Naive thymus-derived CD8-positive, alpha-beta T cell (primary cell): Measurements from ENCODE around the gene ARHGAP26. TPM values are rescaled to one million over a fixed set of nuclear protein-coding genes. Genes with fewer than 3 reads are reported as not detected.
"Not testable (repeated sequence)": the region's sequence is repeated elsewhere in the genome, so short reads cannot be mapped to it uniquely, and the experiment has no call there.

ENCODE experiments used
- ATAC-seq, 2 donors: fragments of 150-1000 bp; cut with Tn5 transposase in 1 of 2; sonication (Bioruptor Pico), chemical (Tn5 transposase) in 1 of 2; 1 replicate in 1 of 2; 2 replicates in 1 of 2; pipeline ENCODE4 v1.10.0; 2021; ENCODE audit warnings: mild to moderate bottlenecking in 2 of 2, moderate library complexity in 2 of 2
- POLR2A ChIA-PET: fragments of 350-600 bp; sonication (Branson Sonifier 250); formaldehyde crosslinking; loops from one replicate; lab custom pipeline; 2021; ENCODE audit warnings: antibody characterized with exemption; lab: Charles Lee
- DNase-seq, 10 donors: peaks; one replicate each; pipeline versions ENCODE4 v3.0.0 to v3.0.0-alpha.2; 2020 to 2022
- H3K27ac Mint-ChIP-seq, 10 donors: one replicate each; pipeline ENCODE4 v1.8.0; 2020 to 2022; ENCODE audit warnings: mild to moderate bottlenecking in 10 of 10, mixed read lengths in 10 of 10, moderate library complexity in 4 of 10, inconsistent platforms in 1 of 10
- H3K27me3 Mint-ChIP-seq, 5 donors: one replicate each; pipeline ENCODE4 v1.8.0; 2021 to 2022; ENCODE audit warnings: mixed read lengths in 5 of 5
- H3K36me3 Mint-ChIP-seq, 3 donors: one replicate each; pipeline ENCODE4 v1.8.0; 2020 to 2022; ENCODE audit warnings: mixed read lengths in 3 of 3, mild to moderate bottlenecking in 2 of 3, inconsistent platforms in 1 of 3
- H3K4me1 Mint-ChIP-seq, 4 donors: one replicate each; pipeline ENCODE4 v1.8.0; 2021 to 2022; ENCODE audit warnings: mixed read lengths in 4 of 4
- H3K4me3 Mint-ChIP-seq, 10 donors: one replicate each; pipeline ENCODE4 v1.8.0; 2020 to 2022; ENCODE audit warnings: mild to moderate bottlenecking in 10 of 10, mixed read lengths in 10 of 10, moderate library complexity in 6 of 10, inconsistent platforms in 1 of 10
- H3K9me3 Mint-ChIP-seq, 9 donors: one replicate each; pipeline ENCODE4 v1.8.0; 2020 to 2022; ENCODE audit warnings: mixed read lengths in 9 of 9, mild to moderate bottlenecking in 3 of 9, inconsistent platforms in 1 of 9, moderate library complexity in 1 of 9
- polyA plus RNA-seq, 3 donors: library from polyadenylated mRNA; unstranded; fragments of 300-500 nt; fragmentation: Illumina TruSeq; gene quantifications; one replicate each; pipeline ENCODE4 v1.2.3, GENCODE V29; 2021
- total RNA-seq, 8 experiments: library from RNA in 2 of 8; stranded (reverse) in 2 of 8; gene quantifications; one replicate each; pipeline ENCODE4 v1.2.3 and lab custom pipeline; 2021 to 2026

ARHGAP26 gene
- total and polyA plus RNA-seq, 5 experiments from 2014 or later, result 9.1 to 30.5 (median 15.7) TPM

DNA sequence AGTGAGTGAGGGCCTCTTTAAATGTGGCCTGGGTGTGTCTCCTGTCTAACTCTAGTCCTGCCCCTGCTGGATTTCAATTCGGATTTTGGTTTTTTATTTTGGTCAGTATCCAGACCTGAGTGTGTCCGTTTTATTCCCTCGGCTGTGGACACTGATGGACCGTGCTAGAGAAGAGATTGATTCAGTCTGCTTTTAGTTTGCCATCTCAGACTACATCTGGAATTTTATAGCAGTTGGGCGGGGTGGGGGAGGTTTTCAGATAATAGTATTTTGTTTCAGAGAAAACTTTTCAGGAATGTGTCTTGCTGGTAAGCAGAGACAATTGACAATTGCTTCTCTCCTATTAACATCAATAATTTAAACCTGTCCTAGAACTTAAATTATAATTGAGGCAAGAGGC lies 308.1 kb downstream of the ARHGAP26 start:
- Mint-ChIP-seq H3K9me3 (no peaks in the 10 kb centered on the region), H3K27me3 (no peaks in the 10 kb centered on the region), H3K4me1 (peaks cover 0 to 11% (median 0%) of the 10 kb centered on the region in 4 donors), H3K27ac (peak overlapping the region in 1 of 10 donors; percentile 6), H3K4me3 (no peak overlapping the region), H3K36me3 (peaks cover 7 to 31% (median 8%) of the 10 kb centered on the region in 3 donors)
- ATAC-seq, result no peak
- POLR2A ChIA-PET, result no interaction called here
- no peak for DNase-seq

DNA sequence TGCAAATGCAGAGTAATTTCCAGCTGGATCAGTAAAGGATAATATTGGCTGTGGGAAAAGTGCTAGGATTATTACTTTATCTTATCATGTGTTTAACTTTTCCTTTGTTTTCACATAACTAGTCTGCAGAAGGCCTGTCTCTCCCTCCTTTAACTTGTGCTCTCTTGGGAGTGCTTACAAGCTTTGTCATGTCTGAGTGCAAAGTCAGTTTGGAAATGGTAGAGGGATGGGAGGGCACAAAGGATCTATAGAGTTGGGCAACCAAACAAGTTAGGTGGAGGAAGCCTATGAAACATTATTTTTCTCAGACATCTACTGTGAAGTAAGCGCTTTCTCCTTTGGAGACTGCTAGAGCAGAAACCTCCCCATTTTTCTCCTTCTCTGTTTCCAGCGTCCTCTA lies 308.8 kb downstream of the ARHGAP26 start:
- H3K9me3 Mint-ChIP-seq, result no peaks in the 10 kb centered on the region
- no peak overlapping the region for H3K27ac Mint-ChIP-seq
- POLR2A ChIA-PET, result no interaction called here
- peaks cover 0 to 11% (median 0%) of the 10 kb centered on the region in 4 donors for H3K4me1 Mint-ChIP-seq
- H3K4me3 Mint-ChIP-seq, result no peak overlapping the region
- DNase-seq (no peak), ATAC-seq (no peak)
- H3K36me3 Mint-ChIP-seq, result peaks cover 7 to 38% (median 14%) of the 10 kb centered on the region in 3 donors
- no peaks in the 10 kb centered on the region for H3K27me3 Mint-ChIP-seq

DNA sequence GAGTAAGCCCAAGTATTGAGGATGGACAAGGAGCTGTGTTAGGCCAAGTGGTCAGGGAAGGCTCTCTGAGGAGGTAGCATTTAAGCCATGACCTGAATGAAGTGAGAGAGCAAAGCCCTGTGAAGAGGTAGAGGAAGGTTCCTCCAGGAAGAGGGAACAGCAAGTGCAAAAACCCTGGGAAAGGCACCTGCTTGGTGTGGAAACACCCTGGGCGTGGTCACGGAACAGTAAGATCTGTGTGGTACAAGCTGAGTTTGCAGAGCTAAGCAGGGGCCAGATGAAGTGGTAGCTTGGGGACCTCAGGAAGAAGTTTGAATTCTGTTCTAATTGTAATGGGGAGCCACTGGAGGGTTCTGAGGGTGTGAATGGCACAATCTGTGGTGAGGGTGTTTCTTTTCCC lies 310.2 kb downstream of the ARHGAP26 start:
- H3K4me3 Mint-ChIP-seq, result no peak overlapping the region
- peaks cover 0 to 11% (median 0%) of the 10 kb centered on the region in 4 donors for H3K4me1 Mint-ChIP-seq
- H3K27me3 Mint-ChIP-seq, result no peaks in the 10 kb centered on the region
- H3K9me3 Mint-ChIP-seq, result no peaks in the 10 kb centered on the region
- DNase-seq (no peak), ATAC-seq (no peak)
- no peak overlapping the region for H3K27ac Mint-ChIP-seq
- POLR2A ChIA-PET, result interaction anchor here (0.5 kb wide), 1 partner anchor 16 kb away, joined by 3 read pairs; no protein-coding TSS in a partner anchor
- H3K36me3 Mint-ChIP-seq, result peaks cover 0 to 39% (median 18%) of the 10 kb centered on the region in 3 donors

DNA sequence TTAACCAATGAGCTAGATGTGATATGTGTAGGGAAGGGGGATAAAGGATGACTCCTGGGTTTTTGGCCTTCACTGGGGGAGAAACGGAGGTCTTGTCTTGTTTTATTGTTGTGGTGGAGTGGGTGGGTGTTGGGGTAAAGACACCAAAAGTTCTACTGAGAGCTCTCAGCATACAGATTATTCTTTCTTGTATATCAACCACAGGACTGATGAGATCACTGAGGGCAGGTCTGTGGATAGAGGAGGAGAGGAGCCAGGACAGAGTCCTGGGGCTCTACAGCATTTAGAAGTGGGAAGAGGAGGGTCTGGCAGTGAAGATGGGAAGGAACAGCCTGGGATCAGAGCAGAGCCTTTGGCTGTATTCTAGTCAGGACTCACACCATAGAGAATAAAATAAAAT lies 310.8 kb downstream of the ARHGAP26 start:
- Mint-ChIP-seq H3K27ac (peak overlapping the region in 2 of 10 donors; percentile 3 to 18), H3K27me3 (no peaks in the 10 kb centered on the region), H3K36me3 (peaks cover 0 to 36% (median 18%) of the 10 kb centered on the region in 3 donors), H3K9me3 (no peaks in the 10 kb centered on the region), H3K4me3 (peak overlapping the region in 1 of 10 donors; percentile 25), H3K4me1 (peaks cover 0 to 11% (median 0%) of the 10 kb centered on the region in 4 donors)
- ATAC-seq (no peak), DNase-seq (no peak)
- POLR2A ChIA-PET, result no interaction called here

DNA sequence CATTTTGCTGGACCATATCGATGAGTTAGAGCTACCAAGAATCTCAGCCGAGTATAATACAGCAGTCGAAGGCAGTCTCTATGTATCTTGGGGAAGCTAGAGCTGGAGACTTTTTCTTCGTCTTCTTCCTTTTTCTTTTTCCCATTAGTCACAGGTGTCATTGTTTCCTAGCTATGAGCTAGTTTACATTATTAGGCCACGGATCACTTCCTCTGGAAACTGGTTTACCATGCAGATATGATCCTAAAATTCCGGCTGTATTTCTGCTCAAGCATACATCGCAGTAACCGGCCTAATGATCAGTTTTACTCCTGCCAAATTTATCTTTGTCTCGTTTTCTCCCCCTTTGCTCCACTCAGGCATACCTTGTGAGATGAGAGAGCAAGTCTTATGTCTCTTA lies 312.8 kb downstream of the ARHGAP26 start:
- H3K27me3 Mint-ChIP-seq, result no peaks in the 10 kb centered on the region
- ATAC-seq (no peak), DNase-seq (no peak)
- peaks cover 0 to 39% (median 23%) of the 10 kb centered on the region in 3 donors for H3K36me3 Mint-ChIP-seq
- no peak overlapping the region for H3K4me3 Mint-ChIP-seq
- H3K9me3 Mint-ChIP-seq, result no peaks in the 10 kb centered on the region
- no peak overlapping the region for H3K27ac Mint-ChIP-seq
- H3K4me1 Mint-ChIP-seq, result peaks cover 0 to 11% (median 0%) of the 10 kb centered on the region in 4 donors
- POLR2A ChIA-PET, result no interaction called here

DNA sequence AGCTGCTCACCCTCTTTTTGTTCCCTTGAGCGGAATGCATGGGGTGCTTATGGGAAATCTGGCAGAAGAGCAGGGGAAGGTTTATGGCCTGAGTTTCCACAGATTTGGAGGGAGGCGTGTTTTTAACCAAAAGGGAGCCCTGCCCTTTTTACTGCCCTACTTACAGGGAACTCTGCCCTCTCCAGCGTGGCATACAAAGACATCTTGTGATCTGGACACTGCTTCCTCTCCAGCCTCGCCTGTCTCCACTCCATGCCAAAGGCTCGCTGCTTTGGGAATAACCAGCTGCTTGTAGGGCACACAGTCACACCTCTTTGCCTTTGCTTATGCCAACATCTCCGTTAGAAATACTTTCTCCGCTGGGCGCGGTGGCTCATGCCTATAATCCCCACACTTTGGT lies 314.2 kb downstream of the ARHGAP26 start:
- H3K27me3 Mint-ChIP-seq, result no peaks in the 10 kb centered on the region
- H3K27ac Mint-ChIP-seq, result no peak overlapping the region

DNA sequence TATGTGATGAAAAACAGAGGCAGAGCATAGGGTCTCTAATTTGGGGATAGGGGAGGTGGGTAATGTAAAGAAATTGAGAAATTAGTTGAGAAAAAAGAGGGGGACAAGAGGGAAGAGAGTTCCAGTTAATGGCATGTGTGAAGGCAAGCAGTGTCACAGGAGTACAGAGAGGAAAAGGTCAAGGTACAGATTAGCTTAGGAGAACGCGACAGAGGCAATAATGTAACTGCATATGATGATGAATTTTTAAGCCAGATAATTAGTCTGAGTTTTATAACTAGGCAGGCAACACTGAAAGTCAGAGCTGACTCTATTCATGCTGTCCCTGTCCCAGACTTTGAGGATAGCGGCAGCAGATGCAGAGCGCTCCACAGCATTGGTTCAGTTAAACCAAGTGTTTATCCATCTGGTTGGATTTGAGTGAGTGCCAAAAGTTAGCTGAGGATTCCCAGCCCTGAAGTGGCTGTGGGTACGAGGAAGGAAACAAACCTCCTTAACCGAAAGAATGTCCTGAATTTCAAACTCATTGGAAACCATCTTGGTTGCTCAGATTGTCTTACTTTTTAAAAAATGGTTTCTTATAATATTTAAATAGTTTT lies 315.2 kb downstream of the ARHGAP26 start:
- peaks cover 0 to 14% (median 0%) of the 10 kb centered on the region in 4 donors for H3K4me1 Mint-ChIP-seq
- no peak for ATAC-seq
- H3K27ac Mint-ChIP-seq, result no peak overlapping the region
- no peak for DNase-seq
- H3K9me3 Mint-ChIP-seq, result no peaks in the 10 kb centered on the region
- no peaks in the 10 kb centered on the region for H3K27me3 Mint-ChIP-seq
- POLR2A ChIA-PET, result no interaction called here
- H3K36me3 Mint-ChIP-seq, result peaks cover 0 to 57% (median 27%) of the 10 kb centered on the region in 3 donors
- no peak overlapping the region for H3K4me3 Mint-ChIP-seq

More for the DNA sequence above, 314.2 kb downstream of the ARHGAP26 start:
- Mint-ChIP-seq H3K4me3 (no peak overlapping the region), H3K4me1 (peaks cover 0 to 15% (median 0%) of the 10 kb centered on the region in 4 donors), H3K36me3 (peaks cover 0 to 52% (median 27%) of the 10 kb centered on the region in 3 donors), H3K9me3 (no peaks in the 10 kb centered on the region)
- ATAC-seq, result no peak
- DNase-seq, result no peak
- POLR2A ChIA-PET, result interaction anchor here (0.7 kb wide), 1 partner anchor 377 kb away, joined by 7 read pairs; no protein-coding TSS in a partner anchor

DNA sequence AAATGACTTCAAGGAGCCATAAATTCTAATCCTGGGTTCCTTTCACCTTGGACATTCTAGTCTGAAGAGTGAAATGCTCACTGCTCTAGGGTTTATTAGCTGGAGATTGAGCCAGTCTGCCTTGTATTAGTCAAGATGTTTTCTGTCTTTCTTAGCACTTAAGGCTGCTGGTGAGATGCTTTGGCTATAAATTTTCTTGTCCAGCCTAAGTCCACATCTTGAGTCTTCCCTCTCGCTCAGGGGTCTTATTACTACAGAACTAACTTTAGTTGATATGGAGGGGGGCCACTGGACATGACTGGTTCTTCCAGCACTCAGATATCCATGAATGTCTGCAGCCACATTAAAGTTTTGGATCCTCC lies 316.4 kb downstream of the ARHGAP26 start:
- Mint-ChIP-seq H3K4me1 (peaks cover 0 to 9% (median 0%) of the 10 kb centered on the region in 4 donors), H3K27ac (no peak overlapping the region), H3K9me3 (no peaks in the 10 kb centered on the region), H3K4me3 (no peak overlapping the region), H3K27me3 (no peaks in the 10 kb centered on the region), H3K36me3 (peaks cover 0 to 49% (median 27%) of the 10 kb centered on the region in 3 donors)
- POLR2A ChIA-PET, result no interaction called here
- DNase-seq (no peak), ATAC-seq (no peak)

DNA sequence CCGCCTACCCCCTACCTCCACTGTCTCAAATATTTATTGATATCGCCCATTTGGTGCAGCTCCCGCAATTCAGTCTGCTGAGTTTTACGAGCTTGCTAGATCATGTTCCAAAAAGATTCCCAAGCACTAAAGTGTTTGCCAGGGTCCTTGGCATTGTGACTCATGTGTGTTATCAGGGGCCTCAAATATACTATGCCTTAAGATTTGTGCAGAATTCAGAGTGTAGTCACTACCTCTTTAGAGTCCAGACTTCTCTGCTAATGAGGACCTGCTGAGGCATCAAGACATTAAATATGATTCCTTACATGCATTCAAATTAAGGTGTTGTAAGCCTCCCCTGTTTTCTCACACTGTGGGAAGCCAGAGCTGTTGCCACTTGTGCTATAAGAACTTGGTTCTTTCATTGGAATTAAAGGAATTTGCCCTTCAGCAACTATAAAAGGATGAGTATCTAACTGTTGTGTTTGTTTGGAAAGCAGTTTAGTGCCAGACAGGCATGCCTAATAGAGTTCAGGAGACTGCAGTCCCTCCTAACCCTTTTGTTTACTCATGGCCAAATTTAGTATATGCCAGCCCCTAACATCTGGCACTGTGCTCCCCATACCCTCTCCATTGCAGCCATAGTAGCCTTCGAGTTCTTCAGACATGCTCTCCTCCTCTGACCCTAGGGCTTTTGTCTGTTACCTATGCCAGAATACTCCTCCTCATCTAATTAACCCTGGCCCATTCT lies 316.9 kb downstream of the ARHGAP26 start:
- Mint-ChIP-seq H3K27ac (peak overlapping the region in 1 of 10 donors; percentile 24), H3K4me3 (no peak overlapping the region), H3K4me1 (peaks cover 0 to 7% (median 0%) of the 10 kb centered on the region in 4 donors), H3K27me3 (no peaks in the 10 kb centered on the region), H3K36me3 (peaks cover 0 to 45% (median 27%) of the 10 kb centered on the region in 3 donors), H3K9me3 (no peaks in the 10 kb centered on the region)
- POLR2A ChIA-PET, result interaction anchor here (0.7 kb wide), 1 partner anchor 165 kb away, joined by 4 read pairs; no protein-coding TSS in a partner anchor
- ATAC-seq, result no peak
- no peak for DNase-seq

DNA sequence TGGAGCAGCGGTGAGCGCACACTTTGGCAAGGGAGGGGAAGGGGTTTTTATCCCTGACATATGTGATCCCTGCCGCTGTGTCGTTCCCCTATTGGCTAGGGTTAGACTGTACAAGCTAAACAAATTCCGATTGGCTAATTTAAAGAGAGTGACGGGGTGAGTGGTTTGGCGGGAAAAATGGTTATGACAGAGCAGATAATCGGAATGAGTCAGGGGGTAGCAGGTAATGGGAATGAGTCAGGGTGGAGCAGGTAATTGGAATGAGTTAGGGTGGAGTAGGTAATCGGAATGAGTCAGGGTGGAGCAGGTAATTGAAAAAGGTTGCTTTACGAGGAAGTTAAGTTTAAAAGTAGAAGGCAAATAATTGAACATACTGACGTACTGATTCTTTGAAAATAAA lies 318.5 kb downstream of the ARHGAP26 start:
- POLR2A ChIA-PET, H3K4me3 Mint-ChIP-seq: not testable (repeated sequence)
- H3K36me3 Mint-ChIP-seq, result peaks cover 0 to 41% (median 19%) of the 10 kb centered on the region in 3 donors

DNA sequence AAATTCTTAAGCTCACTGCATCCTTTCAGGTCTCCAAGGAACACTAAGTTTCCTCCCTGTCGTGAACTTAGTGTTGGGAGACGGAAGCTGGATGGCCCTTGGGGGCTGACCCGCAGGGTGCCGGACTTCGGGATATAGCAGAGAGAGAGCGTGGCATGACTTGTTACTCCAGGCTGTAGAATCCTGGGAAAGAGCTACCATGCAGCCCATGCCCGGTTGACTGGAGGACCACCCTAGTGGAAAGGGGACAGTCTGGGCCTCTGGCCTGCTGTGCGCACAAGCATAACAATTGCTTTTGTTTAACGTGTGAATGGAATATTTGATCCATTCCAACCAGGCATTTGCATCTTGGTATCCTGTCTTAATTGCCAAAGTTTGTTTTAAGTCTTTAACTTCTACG lies 319.9 kb downstream of the ARHGAP26 start:
- Mint-ChIP-seq H3K4me1 (peaks cover 4 to 12% (median 10%) of the 10 kb centered on the region in 4 donors), H3K27ac (peak overlapping the region in 2 of 10 donors; percentile 3 to 34), H3K36me3 (peaks cover 0 to 44% (median 12%) of the 10 kb centered on the region in 3 donors)
- DNase-seq, H3K27me3 Mint-ChIP-seq, H3K9me3 Mint-ChIP-seq, ATAC-seq, POLR2A ChIA-PET, H3K4me3 Mint-ChIP-seq: not testable (repeated sequence)

More for the DNA sequence above, 318.5 kb downstream of the ARHGAP26 start:
- not testable (repeated sequence) for DNase-seq, H3K9me3 Mint-ChIP-seq, H3K27me3 Mint-ChIP-seq, ATAC-seq, H3K4me1 Mint-ChIP-seq
- peak overlapping the region in 1 of 10 donors; percentile 29 for H3K27ac Mint-ChIP-seq

DNA sequence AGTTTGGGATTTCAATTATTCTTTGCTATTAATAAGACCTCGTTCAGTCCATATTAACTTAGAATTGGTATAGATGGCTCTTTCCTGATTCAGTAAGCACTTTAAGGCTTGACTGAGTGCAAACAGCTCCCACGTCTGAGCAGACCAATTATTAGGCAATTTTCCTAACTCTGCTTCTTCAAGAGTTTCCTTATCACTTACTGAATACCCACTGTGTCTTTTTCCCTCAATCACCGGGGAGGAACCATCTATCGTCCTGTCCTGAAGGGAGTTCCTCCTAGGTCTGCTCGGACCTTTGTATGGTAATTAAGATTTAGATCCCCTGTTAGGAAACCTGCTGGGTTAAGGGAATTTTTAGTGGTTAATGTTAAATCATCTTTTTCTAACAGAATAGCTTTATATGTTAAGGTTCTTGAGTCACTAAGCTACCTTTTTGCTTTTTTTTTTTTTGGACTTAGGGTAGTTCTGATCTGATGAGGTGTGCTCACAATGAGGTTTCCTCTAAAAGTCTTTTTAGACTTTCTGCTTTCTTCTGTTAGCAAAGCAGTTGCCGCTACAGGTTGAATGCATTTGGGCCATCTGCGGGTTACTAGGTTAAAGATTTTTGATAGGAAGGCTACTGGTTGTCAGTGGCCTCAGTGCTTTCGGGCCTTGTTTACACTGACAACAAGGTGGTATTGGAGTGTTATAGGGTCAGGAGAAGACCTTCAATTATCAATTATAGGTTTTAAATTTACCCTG lies 322.7 kb downstream of the ARHGAP26 start:
- DNase-seq, ATAC-seq, POLR2A ChIA-PET, H3K4me3 Mint-ChIP-seq, H3K9me3 Mint-ChIP-seq, H3K27me3 Mint-ChIP-seq: not testable (repeated sequence)
- H3K4me1 Mint-ChIP-seq, result peaks cover 4 to 12% (median 10%) of the 10 kb centered on the region in 4 donors
- H3K27ac Mint-ChIP-seq, result peak overlapping the region in 1 of 10 donors; percentile 25
- peaks cover 0 to 31% (median 9%) of the 10 kb centered on the region in 3 donors for H3K36me3 Mint-ChIP-seq
